CD4-positive, alpha-beta T cell treated with Interleukin-17A for 1 hour (primary cell): Measurements from ENCODE around the gene CLPSL1.

Experiments used
- DNase-seq: peaks from one replicate; pipeline ENCODE4 v3.0.0-alpha.2; 2020

Gene CLPSL1

GRCh38 chr6:35797837-35798526, 17.2 kb downstream of the CLPSL1 start:
- DNase-seq, result no peak

DNA sequence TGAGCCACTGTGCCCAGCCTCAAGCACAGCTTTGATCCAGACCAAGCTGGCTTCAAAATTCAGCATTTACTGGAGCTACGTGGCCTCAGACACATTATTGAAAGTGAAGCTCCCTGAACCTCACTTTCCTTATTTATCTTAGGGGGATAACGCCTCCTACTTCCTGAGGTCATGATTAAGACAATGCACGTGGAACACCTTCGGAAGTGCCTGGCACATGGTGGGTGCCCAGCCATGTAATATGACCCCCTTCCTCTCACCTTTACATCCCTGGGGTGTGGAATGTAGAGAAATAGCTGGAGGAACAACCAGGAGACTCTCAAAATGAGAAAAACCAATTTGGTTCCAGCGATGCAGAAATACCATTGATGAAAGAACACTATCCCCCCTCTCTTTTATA, 17.9 kb downstream of the CLPSL1 start:
- DNase-seq, result no peak

- no peak for DNase-seq
These were observed 20.3 kb downstream of the CLPSL1 start for GRCh38 chr6:35801148-35801547.

DNA sequence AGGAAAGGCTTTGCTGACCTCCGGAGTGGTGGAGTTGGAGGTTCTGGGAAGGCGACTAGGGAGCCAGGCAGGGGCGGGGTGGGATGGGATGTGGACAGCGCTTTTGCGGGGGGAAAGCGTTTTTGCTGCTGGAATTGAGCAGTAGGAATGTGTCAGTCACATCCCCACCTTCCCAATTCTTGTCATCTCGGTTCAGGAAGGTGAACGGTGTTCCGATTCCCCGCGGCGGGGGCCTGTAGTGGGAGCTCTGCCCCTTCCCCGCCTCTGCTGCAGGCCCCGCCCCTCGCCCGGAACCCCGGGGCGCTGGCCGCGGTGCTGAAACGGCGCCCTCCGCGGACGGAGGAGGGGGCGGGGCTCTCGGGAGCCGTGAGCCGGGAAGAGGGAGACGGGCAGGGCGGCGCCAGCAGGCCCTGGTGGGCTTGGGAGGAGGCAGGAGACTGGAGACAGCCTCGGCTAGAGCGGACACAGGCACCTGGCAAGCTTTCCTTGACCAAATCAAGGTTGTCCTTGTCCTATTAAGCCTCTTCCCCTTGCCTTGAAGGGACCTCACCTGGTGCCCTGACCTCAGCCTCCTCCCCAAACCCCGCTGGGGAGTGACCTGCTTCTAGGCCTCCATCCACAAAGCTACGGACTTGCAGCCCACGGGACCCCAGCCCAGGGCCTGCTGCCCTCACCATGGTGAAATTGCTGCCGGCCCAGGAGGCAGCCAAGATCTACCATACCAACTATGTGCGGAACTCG, 24.3 kb downstream of the CLPSL1 start, which contains the start of gene LHFPL5:
Gene LHFPL5 (plus strand): TSS at position 357 of the 741 bp plus-strand sequence. CDS start 319 bp downstream, at position 676.
- peak; percentile 18 for DNase-seq

- no peak for DNase-seq
These were observed 27.9 kb downstream of the CLPSL1 start for GRCh38 chr6:35808688-35809087.

GRCh38 chr6:35809809-35810208, 29.0 kb downstream of the CLPSL1 start:
- no peak for DNase-seq

DNA sequence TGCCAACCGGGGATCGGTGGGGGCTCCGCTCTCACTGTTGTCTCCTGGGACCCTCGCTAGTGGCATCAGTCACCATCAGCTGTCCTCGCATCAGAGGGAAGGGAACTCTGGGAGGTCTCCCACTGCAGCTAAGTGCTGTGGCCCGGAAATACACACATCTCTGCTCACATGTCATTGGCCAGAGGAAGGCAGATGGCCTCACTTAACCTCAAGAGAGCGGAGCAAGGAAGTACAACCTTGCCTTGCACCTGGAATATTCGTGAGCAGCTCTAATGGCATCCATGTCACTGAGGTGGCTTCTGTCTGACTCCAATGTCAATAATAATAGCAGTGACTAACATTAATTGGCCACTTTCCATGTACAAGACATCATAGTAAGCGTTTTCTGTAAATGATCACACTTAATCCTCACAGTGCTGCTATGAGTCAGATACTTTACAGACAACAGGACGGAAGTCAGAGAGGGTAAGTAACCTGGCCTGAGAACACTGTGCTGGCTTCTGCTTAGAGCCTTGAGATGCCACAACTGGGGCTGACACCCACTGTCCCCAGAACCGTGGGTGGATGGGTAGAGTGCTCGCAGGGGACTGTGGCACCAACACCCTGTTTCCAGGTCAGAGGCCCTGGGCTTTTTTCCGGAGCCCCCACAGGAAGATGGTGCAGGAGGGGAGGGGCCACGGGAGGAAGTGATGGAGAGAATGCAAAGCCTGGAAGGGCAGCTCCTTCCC, 30.3 kb downstream of the CLPSL1 start:
- DNase-seq, result no peak

DNA sequence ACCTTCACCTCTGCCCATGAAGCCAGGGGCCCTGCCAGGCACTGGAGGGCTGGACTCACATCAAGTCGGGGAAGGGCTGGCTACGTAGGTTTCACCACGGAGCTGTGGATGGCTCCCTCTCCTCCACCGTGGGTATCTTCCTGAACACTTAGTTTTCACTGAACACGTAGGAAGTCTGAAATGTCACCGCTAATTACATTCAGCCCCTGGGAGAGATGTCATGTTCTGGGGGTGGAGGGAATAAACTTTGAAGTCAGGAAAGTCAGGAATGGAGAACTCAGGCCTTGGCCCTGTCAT, 30.8 kb downstream of the CLPSL1 start:
- no peak for DNase-seq

GRCh38 chr6:35817515-35817914, 36.7 kb downstream of the CLPSL1 start:
- no peak for DNase-seq

- no peak for DNase-seq
These were observed 42.8 kb downstream of the CLPSL1 start for GRCh38 chr6:35823601-35824000.

GRCh38 chr6:35824552-35825192, 43.9 kb downstream of the CLPSL1 start:
- no peak for DNase-seq

- DNase-seq, result no peak
These were observed 48.5 kb downstream of the CLPSL1 start for GRCh38 chr6:35829306-35829705.

- DNase-seq, result no peak
These were observed 50.6 kb downstream of the CLPSL1 start for GRCh38 chr6:35831257-35832007.

GRCh38 chr6:35833536-35833935, 52.7 kb downstream of the CLPSL1 start:
- no peak for DNase-seq
